Measurements from ENCODE around the gene TSPAN16. TPM values are rescaled to one million over a fixed set of nuclear protein-coding genes. Genes with fewer than 3 reads are reported as not detected.

TSPAN16 gene
- total RNA-seq, 1 experiment from 2014 or later = not detected

GRCh38 chr19:11337080-11337479 is 41.1 kb downstream of the TSPAN16 start:
- ChIA-PET CTCF (no interaction called here), POLR2A (no interaction called here)
- Mint-ChIP-seq H3K9me3 (no peaks in the 10 kb centered on the region), H3K27ac (no peak overlapping the region), H3K4me3 (no peak overlapping the region), H3K27me3 (ENCODE audit: low read depth) (no peaks in the 10 kb centered on the region), H3K36me3 (peaks cover 21% of the 10 kb centered on the region), H3K4me1 (peaks cover 7% of the 10 kb centered on the region)
- DNase-seq (ENCODE audit: low spot score) (no peak), ATAC-seq (no peak)
- TF ChIP-seq ZNF317 (CRISPR knock-in tag; IDR thresholded peaks at IDR 0.05; ENCODE audit: borderline replicate concordance, low read depth) (no peak), JUN (CRISPR knock-in tag; IDR thresholded peaks at IDR 0.05) (no peak), TEAD1 (CRISPR knock-in tag; IDR thresholded peaks at IDR 0.05) (no peak), TP53 (CRISPR knock-in tag; IDR thresholded peaks at IDR 0.05) (no peak), ZNF263 (CRISPR knock-in tag; IDR thresholded peaks at IDR 0.05; ENCODE audit: low read depth) (no peak)

GRCh38 chr19:11338121-11338520 is 42.2 kb downstream of the TSPAN16 start:
- peaks cover 7% of the 10 kb centered on the region for H3K4me1 Mint-ChIP-seq
- no peak for TF ChIP-seq SMAD4 (CRISPR knock-in tag; IDR thresholded peaks at IDR 0.05)
- no peak for TF ChIP-seq ATF6 (CRISPR knock-in tag; IDR thresholded peaks at IDR 0.05)
- 0 out of 2 replicates have a peak, but pooled peaks have one; percentile 25 for TF ChIP-seq ZNF281 (CRISPR knock-in tag; IDR thresholded peaks at IDR 0.05)
- no peak for TF ChIP-seq ZNF138 (CRISPR knock-in tag; conservative IDR thresholded peaks at IDR 0.05)
- no peak for TF ChIP-seq ELF4 (CRISPR knock-in tag; IDR thresholded peaks at IDR 0.05; ENCODE audit: low read depth)
- TF ChIP-seq PRRX2 (CRISPR knock-in tag; IDR thresholded peaks at IDR 0.05) = no peak
- no peak for TF ChIP-seq FOXP1 (CRISPR knock-in tag; IDR thresholded peaks at IDR 0.05; ENCODE audit: borderline replicate concordance)
- TF ChIP-seq SMAD3 (CRISPR knock-in tag; IDR thresholded peaks at IDR 0.05; ENCODE audit: borderline replicate concordance) = no peak
- no peak for TF ChIP-seq AFF4 (CRISPR knock-in tag; IDR thresholded peaks at IDR 0.05; ENCODE audit: borderline replicate concordance)
- no peak overlapping the region for H3K4me3 Mint-ChIP-seq
- no peaks in the 10 kb centered on the region for H3K27me3 Mint-ChIP-seq (ENCODE audit: low read depth)
- ATAC-seq (no peak), DNase-seq (ENCODE audit: low spot score) (no peak)
- no peaks in the 10 kb centered on the region for H3K9me3 Mint-ChIP-seq
- POLR2A ChIA-PET = interaction anchor here (0.7 kb wide), 1 partner anchor 13 kb away, joined by 3 read pairs; no protein-coding TSS in a partner anchor
- no peak overlapping the region for H3K27ac Mint-ChIP-seq
- CTCF ChIA-PET = interaction anchor here (0.6 to 3.0 kb wide), 10 partner anchors 16 to 936 kb away, joined by 3 to 37 read pairs (median 10); partner anchors contain the start of genes EPOR, RGL3 and SWSAP1
- peaks cover 24% of the 10 kb centered on the region for H3K36me3 Mint-ChIP-seq

All from WTC11 (cell line).